HepG2 (cell line): Measurements from ENCODE around the gene MAN1C1. TPM values are rescaled to one million over a fixed set of nuclear protein-coding genes. Genes with fewer than 3 reads are reported as not detected.
A peak's percentile ranks its signal among the peaks of the same experiment; 100 is the strongest.

Source experiments
- DMTF1 ChIP-seq: sonication (generic); formaldehyde crosslinking; IDR thresholded peaks from 2 replicates; pipeline ENCODE4 v1.4.0; 2020; ENCODE audit warnings: mild to moderate bottlenecking, missing genetic modification reagents
- DPF2 ChIP-seq: sonication (generic); formaldehyde crosslinking; IDR thresholded peaks from 2 replicates; pipeline ENCODE4 v1.4.0; 2020; ENCODE audit warnings: mild to moderate bottlenecking, low read depth, missing genetic modification reagents, borderline replicate concordance
- FOXA3 ChIP-seq: IDR thresholded peaks from 2 replicates; pipeline ENCODE4 v1.6.1; 2016; ENCODE audit warnings: missing genetic modification reagents, missing compliant biosample characterization
- GTF3A ChIP-seq: sonication (generic); formaldehyde crosslinking; conservative IDR thresholded peaks from 2 replicates; pipeline ENCODE4 v1.4.0; 2020; ENCODE audit warnings: mild to moderate bottlenecking, missing genetic modification reagents
- HNRNPL ChIP-seq: fragments of 200-400 bp; formaldehyde crosslinking; IDR thresholded peaks from 2 replicates; pipeline ENCODE4 v1.6.1; 2017; ENCODE audit warnings: mild to moderate bottlenecking, low read depth, low read length
- KDM6A ChIP-seq: IDR thresholded peaks from 2 replicates; pipeline ENCODE4 v1.6.1; 2016; ENCODE audit warnings: low read depth
- RBFOX2 ChIP-seq: fragments of 200-400 bp; formaldehyde crosslinking; IDR thresholded peaks from 2 replicates; pipeline ENCODE4 v1.6.1; 2017; ENCODE audit warnings: low read depth, mild to moderate bottlenecking, low read length
- RFX3 ChIP-seq: IDR thresholded peaks from 2 replicates; pipeline ENCODE4 v1.6.1; 2016; ENCODE audit warnings: missing biosample characterization, missing genetic modification reagents
- SMC3 ChIP-seq: IDR thresholded peaks from 2 replicates; pipeline ENCODE4 v1.6.1; 2011; ENCODE audit warnings: low read length, improper control_type of control experiment
- SYNCRIP ChIP-seq: fragments of 200-400 bp; formaldehyde crosslinking; IDR thresholded peaks from 2 replicates; pipeline ENCODE4 v1.6.1; 2018; ENCODE audit warnings: mild to moderate bottlenecking, low read depth, low read length; ENCODE audit not compliant: insufficient read depth
- TMF1 ChIP-seq: sonication (generic); formaldehyde crosslinking; IDR thresholded peaks from 2 replicates; pipeline ENCODE4 v1.8.1; 2022; ENCODE audit warnings: low read depth, missing genetic modification reagents
- ZEB1 ChIP-seq: IDR thresholded peaks from 2 replicates; pipeline ENCODE4 v1.6.1; 2012; ENCODE audit warnings: mild to moderate bottlenecking, low read depth, inconsistent platforms; ENCODE audit not compliant: insufficient replicate concordance
- ZNF207 ChIP-seq: fragments of 450-650 bp; IDR thresholded peaks from 2 replicates; pipeline ENCODE4 v1.6.1; 2016; ENCODE audit warnings: antibody characterized with exemption, borderline replicate concordance
- ZNF567 ChIP-seq: sonication (generic); formaldehyde crosslinking; IDR thresholded peaks from 2 replicates; pipeline ENCODE4 v1.8.1; 2023; ENCODE audit warnings: mild to moderate bottlenecking, missing genetic modification reagents, borderline replicate concordance
- ZNF781 ChIP-seq: sonication (generic); formaldehyde crosslinking; IDR thresholded peaks from 2 replicates; pipeline ENCODE4 v1.5.1; 2020; ENCODE audit warnings: borderline replicate concordance, mild to moderate bottlenecking, missing genetic modification reagents; ENCODE audit errors: not compliant biosample characterization
- ZNF83 ChIP-seq: sonication (generic); formaldehyde crosslinking; IDR thresholded peaks from 2 replicates; pipeline ENCODE4 v1.4.0; 2020; ENCODE audit warnings: missing genetic modification reagents, mild to moderate bottlenecking, borderline replicate concordance
- polyA plus RNA-seq, 8 experiments: library from polyadenylated mRNA; depleted of rRNA in 3 of 8; stranded (reverse) in 7 of 8; unstranded in 1 of 8; fragments of >200 nt; fragmentation: Illumina TruSeq in 4 of 8; extraction: Trizol in 4 of 8; gene quantifications; 2 replicates each; pipeline versions ENCODE4 v1.2.1 to v1.2.3, GENCODE V29; 2011 to 2016; ENCODE audit warnings: low read depth in 4 of 8, missing spikeins in 1 of 8, mixed read lengths in 1 of 8; ENCODE audit not compliant: insufficient read depth in 1 of 8
- total RNA-seq, 5 experiments: library from RNA; depleted of rRNA; stranded (reverse); fragments of >200 nt; fragmentation: Illumina TruSeq; extraction: Trizol; gene quantifications; 2 replicates each; pipeline ENCODE4 v1.2.3, GENCODE V29; 2016; ENCODE audit warnings: low read depth in 1 of 5
- TF ChIP-seq, protein P1 (sequence below): sonication (generic); formaldehyde crosslinking; IDR thresholded peaks from 2 replicates; pipeline ENCODE4 v1.4.0; 2020; ENCODE audit warnings: missing genetic modification reagents
- TF ChIP-seq, protein P2 (sequence below): IDR thresholded peaks from 2 replicates; pipeline ENCODE4 v1.6.1; 2016
- TF ChIP-seq, protein P3 (sequence below): sonication (generic); formaldehyde crosslinking; IDR thresholded peaks from 2 replicates; pipeline ENCODE4 v1.4.0; 2020; ENCODE audit warnings: missing genetic modification reagents, low read depth, mild to moderate bottlenecking, borderline replicate concordance

Gene MAN1C1
- total and polyA plus RNA-seq, 2 of the 13 experiments (the other 11 are each of a cell fraction or from before 2014, with no cell fraction given): 0.18 to 0.49 TPM

DNA sequence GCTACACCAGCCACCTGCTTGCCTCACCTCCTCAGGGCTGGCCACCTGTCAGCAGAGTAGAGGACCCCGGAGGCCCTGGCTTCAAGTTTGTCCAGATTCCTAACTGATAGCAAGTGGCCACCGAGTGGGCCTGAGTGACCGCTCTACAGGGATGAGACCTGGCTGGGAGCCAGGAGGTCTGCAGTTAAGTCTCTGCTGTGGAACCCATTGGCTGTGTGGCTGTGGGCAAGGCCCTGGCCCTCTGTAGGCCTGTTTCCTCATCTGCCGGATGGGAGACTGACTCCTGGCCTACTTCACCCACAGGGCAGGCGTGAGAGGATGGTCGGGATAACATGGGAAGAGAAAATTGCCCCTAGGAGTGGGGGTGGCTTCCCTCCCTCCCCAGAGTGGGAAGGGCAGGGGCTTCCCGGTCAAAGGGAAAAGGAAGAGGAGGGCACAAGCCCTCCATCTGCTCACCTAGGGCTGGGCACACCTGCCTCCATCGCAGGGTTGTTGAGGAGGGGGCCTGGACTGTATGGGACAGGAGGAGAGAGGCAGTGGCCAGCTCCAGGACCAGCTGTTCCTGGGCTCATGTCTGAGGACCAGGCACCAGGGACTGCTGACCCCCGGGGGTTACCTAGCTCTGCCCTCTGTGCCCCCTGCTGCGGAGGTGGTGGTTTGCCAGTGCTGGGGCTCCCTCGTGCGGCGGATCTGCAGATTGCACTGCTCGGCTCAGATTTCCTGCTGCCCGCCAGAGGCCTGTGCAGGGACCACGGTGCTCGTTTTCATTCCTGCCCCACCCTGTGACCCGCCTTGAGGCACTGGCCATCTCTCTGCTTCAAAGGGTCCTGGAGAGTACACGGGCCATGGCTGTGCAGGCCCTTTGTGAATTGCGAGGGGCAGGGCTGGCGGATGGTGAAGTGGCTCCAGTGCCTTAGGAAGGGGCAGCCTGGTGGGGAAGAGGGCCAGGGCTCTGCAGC, 194.0 kb downstream of the MAN1C1 start (continued):
- TF ChIP-seq, protein P1, sequence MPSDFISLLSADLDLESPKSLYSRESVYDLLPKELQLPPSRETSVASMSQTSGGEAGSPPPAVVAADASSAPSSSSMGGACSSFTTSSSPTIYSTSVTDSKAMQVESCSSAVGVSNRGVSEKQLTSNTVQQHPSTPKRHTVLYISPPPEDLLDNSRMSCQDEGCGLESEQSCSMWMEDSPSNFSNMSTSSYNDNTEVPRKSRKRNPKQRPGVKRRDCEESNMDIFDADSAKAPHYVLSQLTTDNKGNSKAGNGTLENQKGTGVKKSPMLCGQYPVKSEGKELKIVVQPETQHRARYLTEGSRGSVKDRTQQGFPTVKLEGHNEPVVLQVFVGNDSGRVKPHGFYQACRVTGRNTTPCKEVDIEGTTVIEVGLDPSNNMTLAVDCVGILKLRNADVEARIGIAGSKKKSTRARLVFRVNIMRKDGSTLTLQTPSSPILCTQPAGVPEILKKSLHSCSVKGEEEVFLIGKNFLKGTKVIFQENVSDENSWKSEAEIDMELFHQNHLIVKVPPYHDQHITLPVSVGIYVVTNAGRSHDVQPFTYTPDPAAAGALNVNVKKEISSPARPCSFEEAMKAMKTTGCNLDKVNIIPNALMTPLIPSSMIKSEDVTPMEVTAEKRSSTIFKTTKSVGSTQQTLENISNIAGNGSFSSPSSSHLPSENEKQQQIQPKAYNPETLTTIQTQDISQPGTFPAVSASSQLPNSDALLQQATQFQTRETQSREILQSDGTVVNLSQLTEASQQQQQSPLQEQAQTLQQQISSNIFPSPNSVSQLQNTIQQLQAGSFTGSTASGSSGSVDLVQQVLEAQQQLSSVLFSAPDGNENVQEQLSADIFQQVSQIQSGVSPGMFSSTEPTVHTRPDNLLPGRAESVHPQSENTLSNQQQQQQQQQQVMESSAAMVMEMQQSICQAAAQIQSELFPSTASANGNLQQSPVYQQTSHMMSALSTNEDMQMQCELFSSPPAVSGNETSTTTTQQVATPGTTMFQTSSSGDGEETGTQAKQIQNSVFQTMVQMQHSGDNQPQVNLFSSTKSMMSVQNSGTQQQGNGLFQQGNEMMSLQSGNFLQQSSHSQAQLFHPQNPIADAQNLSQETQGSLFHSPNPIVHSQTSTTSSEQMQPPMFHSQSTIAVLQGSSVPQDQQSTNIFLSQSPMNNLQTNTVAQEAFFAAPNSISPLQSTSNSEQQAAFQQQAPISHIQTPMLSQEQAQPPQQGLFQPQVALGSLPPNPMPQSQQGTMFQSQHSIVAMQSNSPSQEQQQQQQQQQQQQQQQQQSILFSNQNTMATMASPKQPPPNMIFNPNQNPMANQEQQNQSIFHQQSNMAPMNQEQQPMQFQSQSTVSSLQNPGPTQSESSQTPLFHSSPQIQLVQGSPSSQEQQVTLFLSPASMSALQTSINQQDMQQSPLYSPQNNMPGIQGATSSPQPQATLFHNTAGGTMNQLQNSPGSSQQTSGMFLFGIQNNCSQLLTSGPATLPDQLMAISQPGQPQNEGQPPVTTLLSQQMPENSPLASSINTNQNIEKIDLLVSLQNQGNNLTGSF (CRISPR knock-in tag): no peak
- peak; percentile 93 for TF ChIP-seq HNRNPL
- TF ChIP-seq SMC3: peak; percentile 20; the same call in 1 of the 2 replicates
- no peak for TF ChIP-seq DMTF1 (CRISPR knock-in tag)
- no peak for TF ChIP-seq ZNF83
- no peak for TF ChIP-seq SYNCRIP
- TF ChIP-seq TMF1 (CRISPR knock-in tag): no peak
- no peak for TF ChIP-seq ZNF207
- TF ChIP-seq FOXA3 (CRISPR knock-in tag): 0 out of 2 replicates have a peak, but pooled peaks have one; percentile 10
- no peak for TF ChIP-seq RBFOX2
- no peak for TF ChIP-seq ZEB1
- TF ChIP-seq, protein P2, sequence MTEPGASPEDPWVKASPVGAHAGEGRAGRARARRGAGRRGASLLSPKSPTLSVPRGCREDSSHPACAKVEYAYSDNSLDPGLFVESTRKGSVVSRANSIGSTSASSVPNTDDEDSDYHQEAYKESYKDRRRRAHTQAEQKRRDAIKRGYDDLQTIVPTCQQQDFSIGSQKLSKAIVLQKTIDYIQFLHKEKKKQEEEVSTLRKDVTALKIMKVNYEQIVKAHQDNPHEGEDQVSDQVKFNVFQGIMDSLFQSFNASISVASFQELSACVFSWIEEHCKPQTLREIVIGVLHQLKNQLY (CRISPR knock-in tag): no peak
- TF ChIP-seq KDM6A (CRISPR knock-in tag): no peak
- TF ChIP-seq, protein P3, sequence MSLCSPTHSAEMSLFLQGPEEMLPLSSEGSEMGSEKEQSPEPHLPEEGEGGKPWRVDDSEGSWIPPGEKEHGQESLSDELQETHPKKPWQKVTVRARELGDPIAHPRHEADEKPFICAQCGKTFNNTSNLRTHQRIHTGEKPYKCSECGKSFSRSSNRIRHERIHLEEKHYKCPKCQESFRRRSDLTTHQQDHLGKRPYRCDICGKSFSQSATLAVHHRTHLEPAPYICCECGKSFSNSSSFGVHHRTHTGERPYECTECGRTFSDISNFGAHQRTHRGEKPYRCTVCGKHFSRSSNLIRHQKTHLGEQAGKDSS (CRISPR knock-in tag): no peak
- no peak for TF ChIP-seq ZNF781
- TF ChIP-seq DPF2 (CRISPR knock-in tag): no peak
- no peak for TF ChIP-seq GTF3A (CRISPR knock-in tag)
- TF ChIP-seq RFX3: no peak
- no peak for TF ChIP-seq ZNF567 (CRISPR knock-in tag)
